Endothelial cell (in vitro differentiated cells): ENCODE data around the gene ARHGAP24. TPM values are rescaled to one million over a fixed set of nuclear protein-coding genes. Genes with fewer than 3 reads are reported as not detected.

Experiments used
- DNase-seq: peaks from one replicate; pipeline ENCODE4 v3.0.0; 2021; ENCODE audit warnings: low spot score
- H3K27ac Mint-ChIP-seq: one replicate; pipeline ENCODE4 v1.8.0; 2021; ENCODE audit warnings: mixed read lengths, inconsistent platforms; ENCODE audit not compliant: unreplicated experiment
- H3K27me3 Mint-ChIP-seq: one replicate; pipeline ENCODE4 v1.8.0; 2021; ENCODE audit warnings: mild to moderate bottlenecking, moderate library complexity, mixed read lengths, inconsistent platforms; ENCODE audit not compliant: unreplicated experiment
- H3K36me3 Mint-ChIP-seq: one replicate; pipeline ENCODE4 v1.8.0; 2021; ENCODE audit warnings: mild to moderate bottlenecking, low read depth, mixed read lengths, inconsistent platforms; ENCODE audit not compliant: unreplicated experiment
- H3K4me1 Mint-ChIP-seq: one replicate; pipeline ENCODE4 v1.8.0; 2021; ENCODE audit warnings: mild to moderate bottlenecking, mixed read lengths, inconsistent platforms; ENCODE audit not compliant: unreplicated experiment
- H3K4me3 Mint-ChIP-seq: one replicate; pipeline ENCODE4 v1.8.0; 2021; ENCODE audit warnings: mild to moderate bottlenecking, mixed read lengths, inconsistent platforms; ENCODE audit not compliant: unreplicated experiment
- H3K9me3 Mint-ChIP-seq: one replicate; pipeline ENCODE4 v1.8.0; 2021; ENCODE audit warnings: mixed read lengths, inconsistent platforms; ENCODE audit not compliant: unreplicated experiment
- total RNA-seq: library from RNA; stranded (reverse); fragmentation: NEBNext Ultra II Directional; extraction: Animal tissue kit (Norgen Biotek cat#: 25700); gene quantifications from one replicate; pipeline ENCODE4 v1.2.1, GENCODE V29; 2021; ENCODE audit not compliant: unreplicated experiment
- TF ChIP-seq, protein P1 (sequence below): fragments of 200-600 bp; sonication (generic); IDR thresholded peaks from one replicate; pipeline ENCODE4 v1.5.0; 2021; ENCODE audit warnings: antibody characterized with exemption; ENCODE audit not compliant: unreplicated experiment

ARHGAP24 gene
- total RNA-seq, 1 donor from 2014 or later: 5.0 TPM

DNA sequence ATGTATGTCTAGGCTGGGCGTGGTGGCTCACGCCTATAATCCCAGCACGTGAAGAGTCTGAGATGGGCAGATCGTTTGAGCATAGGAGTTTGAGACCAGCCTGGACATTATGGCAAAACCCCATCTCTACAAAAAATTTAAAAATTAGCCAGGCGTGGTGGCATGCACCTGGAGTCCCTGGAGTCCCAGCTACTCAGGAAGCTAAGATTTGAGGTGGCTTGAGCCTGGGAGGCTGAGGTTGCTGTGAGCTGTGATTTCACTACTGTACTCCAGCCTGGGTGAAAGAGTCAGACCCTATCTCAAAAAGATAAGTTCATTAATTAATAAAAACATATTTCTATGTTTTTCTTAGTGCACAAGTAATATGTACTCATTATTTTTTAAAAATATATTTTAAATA lies 238.1 kb downstream of the ARHGAP24 start:
- TF ChIP-seq, protein P1, sequence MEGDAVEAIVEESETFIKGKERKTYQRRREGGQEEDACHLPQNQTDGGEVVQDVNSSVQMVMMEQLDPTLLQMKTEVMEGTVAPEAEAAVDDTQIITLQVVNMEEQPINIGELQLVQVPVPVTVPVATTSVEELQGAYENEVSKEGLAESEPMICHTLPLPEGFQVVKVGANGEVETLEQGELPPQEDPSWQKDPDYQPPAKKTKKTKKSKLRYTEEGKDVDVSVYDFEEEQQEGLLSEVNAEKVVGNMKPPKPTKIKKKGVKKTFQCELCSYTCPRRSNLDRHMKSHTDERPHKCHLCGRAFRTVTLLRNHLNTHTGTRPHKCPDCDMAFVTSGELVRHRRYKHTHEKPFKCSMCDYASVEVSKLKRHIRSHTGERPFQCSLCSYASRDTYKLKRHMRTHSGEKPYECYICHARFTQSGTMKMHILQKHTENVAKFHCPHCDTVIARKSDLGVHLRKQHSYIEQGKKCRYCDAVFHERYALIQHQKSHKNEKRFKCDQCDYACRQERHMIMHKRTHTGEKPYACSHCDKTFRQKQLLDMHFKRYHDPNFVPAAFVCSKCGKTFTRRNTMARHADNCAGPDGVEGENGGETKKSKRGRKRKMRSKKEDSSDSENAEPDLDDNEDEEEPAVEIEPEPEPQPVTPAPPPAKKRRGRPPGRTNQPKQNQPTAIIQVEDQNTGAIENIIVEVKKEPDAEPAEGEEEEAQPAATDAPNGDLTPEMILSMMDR: no peak
- no peak overlapping the region for H3K4me3 Mint-ChIP-seq
- no peak overlapping the region for H3K27ac Mint-ChIP-seq
- H3K27me3 Mint-ChIP-seq: peaks cover 2% of the 10 kb centered on the region
- no peaks in the 10 kb centered on the region for H3K36me3 Mint-ChIP-seq
- H3K4me1 Mint-ChIP-seq: peaks cover 6% of the 10 kb centered on the region
- no peak for DNase-seq
- H3K9me3 Mint-ChIP-seq: no peaks in the 10 kb centered on the region

DNA sequence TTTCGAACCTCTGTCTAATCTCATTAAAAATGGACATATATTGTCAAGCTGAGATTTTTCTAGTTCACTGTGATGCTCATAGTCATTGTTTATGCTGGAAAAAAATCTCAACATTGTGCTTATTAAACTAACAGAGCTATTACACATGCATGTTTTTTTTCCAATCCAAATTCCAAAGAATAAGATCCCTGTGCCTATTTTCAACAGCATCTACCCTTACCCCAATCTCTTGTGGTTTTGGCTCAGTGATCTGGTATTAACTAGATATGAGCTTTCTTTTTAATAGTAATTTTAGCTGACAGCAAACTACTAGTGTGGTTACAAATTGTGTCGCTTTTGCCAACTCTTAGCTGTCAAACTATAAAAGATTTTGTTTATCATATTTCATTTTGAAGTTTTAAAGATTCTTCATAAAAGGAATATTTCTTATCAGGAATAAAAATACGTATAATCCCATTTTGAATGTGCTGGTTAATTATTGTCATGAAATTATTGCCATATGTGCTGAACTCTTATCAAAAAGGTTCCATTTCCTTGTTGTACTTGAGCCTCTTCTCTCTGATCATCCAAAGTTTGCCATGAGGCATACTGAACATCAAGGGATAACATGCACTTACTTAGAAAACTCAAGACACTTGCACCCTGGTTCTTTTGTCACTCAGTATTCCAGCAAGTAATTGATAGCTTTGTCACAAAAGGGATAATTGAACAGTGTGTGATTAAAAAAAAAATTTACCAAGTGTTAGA lies 241.2 kb downstream of the ARHGAP24 start:
- Mint-ChIP-seq H3K36me3 (no peaks in the 10 kb centered on the region), H3K27ac (no peak overlapping the region), H3K27me3 (peaks cover 2% of the 10 kb centered on the region), H3K9me3 (no peaks in the 10 kb centered on the region), H3K4me1 (peaks cover 9% of the 10 kb centered on the region), H3K4me3 (no peak overlapping the region)
- TF ChIP-seq, protein P1: no peak
- no peak for DNase-seq

DNA sequence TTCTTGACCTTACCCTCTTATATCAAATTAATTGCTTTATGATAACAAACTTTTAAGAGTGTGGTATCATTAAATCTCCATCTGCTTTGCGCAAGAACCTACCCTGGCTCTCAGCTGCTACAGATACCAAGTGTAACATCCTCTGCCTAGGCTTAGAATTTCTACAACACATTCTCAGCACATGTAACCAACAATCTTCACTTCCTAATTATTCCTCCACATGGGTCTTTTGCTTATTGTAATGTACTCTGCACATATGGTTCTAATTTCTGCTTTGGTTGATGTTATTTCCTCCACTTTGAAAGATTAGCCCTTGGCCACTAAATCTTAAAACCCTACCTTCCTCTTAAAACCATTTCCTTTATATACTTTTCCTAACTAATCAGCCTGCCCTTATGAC lies 242.4 kb downstream of the ARHGAP24 start:
- TF ChIP-seq, protein P1: no peak
- DNase-seq: no peak
- no peak overlapping the region for H3K27ac Mint-ChIP-seq

DNA sequence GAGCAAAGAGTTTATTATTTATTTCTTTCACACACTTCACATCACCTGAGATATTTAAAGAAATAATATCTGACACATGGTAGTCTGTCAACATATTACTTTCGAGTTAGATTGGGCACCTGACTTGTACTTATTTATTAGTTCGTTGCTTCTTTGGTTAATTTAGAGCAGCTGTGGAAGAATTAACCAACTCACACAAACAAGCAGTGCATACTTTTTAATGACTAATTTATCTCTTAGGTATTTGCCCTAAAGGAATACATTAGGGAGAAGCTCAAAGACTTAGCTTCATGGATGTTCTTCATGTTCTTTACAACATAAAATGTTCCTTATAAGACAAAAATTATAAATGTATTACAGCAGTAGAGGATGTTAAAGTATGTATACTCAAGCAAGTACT lies 242.9 kb downstream of the ARHGAP24 start:
- TF ChIP-seq, protein P1: no peak
- H3K36me3 Mint-ChIP-seq: no peaks in the 10 kb centered on the region
- H3K27me3 Mint-ChIP-seq: peaks cover 2% of the 10 kb centered on the region
- H3K27ac Mint-ChIP-seq: no peak overlapping the region
- no peaks in the 10 kb centered on the region for H3K9me3 Mint-ChIP-seq
- H3K4me3 Mint-ChIP-seq: no peak overlapping the region
- DNase-seq: no peak
- H3K4me1 Mint-ChIP-seq: peaks cover 9% of the 10 kb centered on the region

More for the DNA sequence above, 242.4 kb downstream of the ARHGAP24 start:
- Mint-ChIP-seq H3K36me3 (no peaks in the 10 kb centered on the region), H3K4me1 (peaks cover 9% of the 10 kb centered on the region), H3K27me3 (peaks cover 2% of the 10 kb centered on the region), H3K9me3 (no peaks in the 10 kb centered on the region), H3K4me3 (no peak overlapping the region)

DNA sequence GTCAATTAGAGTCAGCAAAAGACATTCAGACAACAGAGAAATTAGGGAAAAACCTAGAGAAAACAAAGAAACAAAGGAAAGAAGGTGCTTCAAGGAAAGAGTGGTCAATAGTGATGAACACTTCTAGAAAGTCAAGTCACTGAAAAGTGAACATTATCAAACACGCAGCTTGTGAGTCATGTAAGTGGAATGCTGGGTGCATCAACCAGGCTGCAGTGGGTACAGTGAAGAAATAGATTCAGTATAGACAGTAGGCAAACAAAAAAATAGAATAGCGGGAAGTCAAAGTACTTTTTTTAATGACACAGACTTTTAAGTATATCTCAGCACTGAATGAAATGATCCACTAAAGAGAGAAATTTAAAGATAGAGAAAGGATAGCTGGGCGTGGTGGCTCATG lies 245.8 kb downstream of the ARHGAP24 start:
- no peak overlapping the region for H3K27ac Mint-ChIP-seq
- H3K36me3 Mint-ChIP-seq: no peaks in the 10 kb centered on the region
- H3K4me3 Mint-ChIP-seq: no peak overlapping the region
- DNase-seq: no peak
- TF ChIP-seq, protein P1: no peak
- no peaks in the 10 kb centered on the region for H3K27me3 Mint-ChIP-seq
- no peaks in the 10 kb centered on the region for H3K9me3 Mint-ChIP-seq
- H3K4me1 Mint-ChIP-seq: peaks cover 17% of the 10 kb centered on the region
